T-cell (primary cell): Measurements from ENCODE around the gene TSC1. TPM values are rescaled to one million over a fixed set of nuclear protein-coding genes. Genes with fewer than 3 reads are reported as not detected.

ENCODE experiments used
- ATAC-seq, 4 experiments: fragments of 200-7000 bp in 3 of 4; fragments of 150-1000 bp in 1 of 4; cut with Tn5 transposase; replicated peaks in 1 of 4; 1 replicate in 3 of 4; 2 replicates in 1 of 4; pipeline ENCODE4 v1.10.0; 2021; ENCODE audit warnings: moderate library complexity in 3 of 4, mild to moderate bottlenecking in 2 of 4, moderate number of reproducible peaks in 1 of 4
- CTCF ChIA-PET, 2 donors: fragments of 300-600 bp; sonication (Branson Sonifier 250); formaldehyde crosslinking; loops; one replicate each; lab custom pipeline; 2022; ENCODE audit warnings: antibody characterized with exemption in 2 of 2; lab: Charles Lee
- POLR2A ChIA-PET, 2 donors: fragments of 300-600 bp; sonication (Branson Sonifier 250); formaldehyde crosslinking; loops; one replicate each; lab custom pipeline; 2022; ENCODE audit warnings: antibody characterized with exemption in 2 of 2; lab: Charles Lee
- DNase-seq, 35 experiments: peaks; one replicate each; pipeline versions ENCODE4 v3.0.0 to v3.0.0-alpha.2; 2013 to 2023
- H3K27ac ChIP-seq: one replicate; pipeline ENCODE4 v1.5.1; 2013; ENCODE audit warnings: low read length
- H3K27me3 ChIP-seq, 2 experiments: replicated peaks in 1 of 2; 1 replicate in 1 of 2; 2 replicates in 1 of 2; pipeline versions ENCODE4 v1.6.1 to v1.7.0; 2013; ENCODE audit warnings: low read length in 1 of 2, mixed read lengths in 1 of 2; ENCODE audit not compliant: control insufficient read depth in 2 of 2, insufficient read depth in 2 of 2; ENCODE audit errors: extremely low read depth in 1 of 2
- H3K36me3 ChIP-seq, 2 donors: 1 replicate in 1 of 2; 2 replicates in 1 of 2; pipeline versions ENCODE4 v1.6.1 to v1.7.0; 2013; ENCODE audit warnings: low read length in 1 of 2; ENCODE audit not compliant: control insufficient read depth in 2 of 2, insufficient read depth in 1 of 2; ENCODE audit errors: extremely low read depth in 1 of 2
- H3K4me1 ChIP-seq, 2 experiments: 1 replicate in 1 of 2; 2 replicates in 1 of 2; pipeline versions ENCODE4 v1.6.1 to v1.7.0; 2013; ENCODE audit warnings: low read length in 2 of 2, mixed read lengths in 1 of 2; ENCODE audit not compliant: insufficient read depth in 2 of 2, control insufficient read depth in 1 of 2; ENCODE audit errors: extremely low read depth in 1 of 2
- H3K4me3 ChIP-seq, 2 donors: 1 replicate in 1 of 2; 2 replicates in 1 of 2; pipeline versions ENCODE4 v1.5.1 to v1.7.0; 2013; ENCODE audit warnings: mild to moderate bottlenecking in 2 of 2, low read length in 1 of 2, moderate library complexity in 1 of 2; ENCODE audit not compliant: control insufficient read depth in 1 of 2; ENCODE audit errors: extremely low read depth in 1 of 2
- H3K9me3 ChIP-seq: 2 replicates; pipeline ENCODE4 v1.7.0; 2013
- H3K27ac Mint-ChIP-seq, 2 donors: one replicate each; pipeline ENCODE4 v1.8.0; 2020 to 2021; ENCODE audit warnings: mild to moderate bottlenecking in 2 of 2, mixed read lengths in 2 of 2
- H3K27me3 Mint-ChIP-seq, 2 donors: one replicate each; pipeline ENCODE4 v1.8.0; 2021 to 2022; ENCODE audit warnings: mixed read lengths in 2 of 2
- H3K36me3 Mint-ChIP-seq: one replicate; pipeline ENCODE4 v1.8.0; 2021; ENCODE audit warnings: mixed read lengths
- H3K4me1 Mint-ChIP-seq, 3 donors: one replicate each; pipeline ENCODE4 v1.8.0; 2020 to 2022; ENCODE audit warnings: mixed read lengths in 3 of 3, mild to moderate bottlenecking in 1 of 3
- H3K4me3 Mint-ChIP-seq, 3 donors: one replicate each; pipeline ENCODE4 v1.8.0; 2020 to 2022; ENCODE audit warnings: mild to moderate bottlenecking in 3 of 3, mixed read lengths in 3 of 3, moderate library complexity in 3 of 3
- H3K9me3 Mint-ChIP-seq, 3 donors: one replicate each; pipeline ENCODE4 v1.8.0; 2020 to 2022; ENCODE audit warnings: mixed read lengths in 3 of 3
- WGBS: methylation state at CpG from one replicate; pipeline ENCODE4 v1.1.5; 2013; ENCODE audit warnings: missing lambda C conversion rate; ENCODE audit not compliant: insufficient coverage; 5-methylcytosine and 5-hydroxymethylcytosine counted together
- total RNA-seq, 35 experiments: library from RNA in 6 of 35; stranded (reverse) in 6 of 35; fragments of 120-200 nt in 1 of 35; gene quantifications; one replicate each; pipeline versions ENCODE4 v1.2.1 to v1.2.4 and lab custom pipeline; 2013 to 2026

Gene TSC1
- total RNA-seq, 5 donors from 2014 or later (not counting 1 experiment from before 2014, with no cell fraction given): 56.4 to 70.4 (median 59.8) TPM

DNA sequence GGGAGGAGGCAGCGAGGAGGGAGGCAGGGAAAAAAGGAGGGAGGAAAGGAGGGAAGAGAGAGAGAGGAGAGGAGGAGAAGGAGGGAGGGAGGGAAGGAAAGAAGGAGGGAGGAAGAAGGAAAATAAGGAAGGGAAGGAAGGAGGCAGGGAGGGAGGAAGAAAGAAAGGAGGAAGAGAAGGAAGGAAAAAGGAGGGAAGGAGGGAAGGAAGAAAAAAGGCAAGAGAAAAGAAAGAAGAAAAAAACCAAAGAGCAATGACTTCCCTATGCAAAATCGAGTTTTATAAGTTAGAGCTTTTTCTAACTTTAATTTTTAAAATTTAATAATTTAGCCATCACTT is 33.7 kb upstream of the TSC1 start:
- no peak overlapping the region for H3K4me3 ChIP-seq
- no peak for ATAC-seq
- no peaks in the 10 kb centered on the region for H3K9me3 ChIP-seq
- H3K4me1 ChIP-seq: peaks cover 0 to 10% of the 10 kb centered on the region in 2 experiments
- Mint-ChIP-seq H3K4me3 (peak overlapping the region in 1 of 3 donors; percentile 19), H3K4me1 (peaks cover 9 to 12% (median 10%) of the 10 kb centered on the region in 3 donors), H3K27ac (no peak overlapping the region), H3K36me3 (no peaks in the 10 kb centered on the region), H3K9me3 (no peaks in the 10 kb centered on the region), H3K27me3 (peaks cover 51 to 60% of the 10 kb centered on the region in 2 donors)
- ChIA-PET CTCF (interaction anchor here in 1 of 2 donors (0.8 kb wide), 1 partner anchor 183 kb away, joined by 3 read pairs; no protein-coding TSS in a partner anchor), POLR2A (interaction anchor here in 1 of 2 donors (0.6 kb wide), 1 partner anchor 117 kb away, joined by 3 read pairs; no protein-coding TSS in a partner anchor)
- DNase-seq: no peak
- no peak overlapping the region for H3K27ac ChIP-seq
- H3K27me3 ChIP-seq: peaks cover 2 to 63% of the 10 kb centered on the region in 2 experiments
- 10% methylated on average over 1 of the region's 2 CpGs for WGBS
- no peaks in the 10 kb centered on the region for H3K36me3 ChIP-seq

DNA sequence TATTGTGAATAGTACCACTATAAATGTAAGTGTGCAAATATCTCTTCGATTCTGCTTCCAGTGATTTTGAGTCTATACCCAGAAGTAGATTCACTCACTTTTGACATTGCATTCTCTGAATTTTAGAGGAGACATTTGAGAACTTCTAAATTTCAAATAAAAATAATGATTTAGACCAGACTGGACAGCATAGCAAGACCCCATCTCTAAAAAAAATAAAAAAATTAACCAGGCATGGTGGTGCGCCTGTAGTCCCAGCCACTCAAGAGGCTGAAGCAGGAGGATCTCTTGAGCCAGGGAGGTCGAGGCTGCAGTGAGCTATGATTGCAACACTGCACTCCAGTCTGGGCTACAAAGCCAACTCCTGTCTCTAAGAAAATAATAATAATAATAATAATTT is 32.2 kb upstream of the TSC1 start:
- Histone ChIP-seq H3K4me1 (peaks cover 0 to 13% of the 10 kb centered on the region in 2 experiments), H3K36me3 (no peaks in the 10 kb centered on the region), H3K27ac (no peak overlapping the region), H3K27me3 (peaks cover 2 to 62% of the 10 kb centered on the region in 2 experiments), H3K9me3 (no peaks in the 10 kb centered on the region), H3K4me3 (no peak overlapping the region)
- ChIA-PET CTCF (interaction anchor here in 1 of 2 donors (1.0 kb wide), 1 partner anchor 35 kb away, joined by 3 read pairs; no protein-coding TSS in a partner anchor), POLR2A (no interaction called here)
- Mint-ChIP-seq H3K36me3 (no peaks in the 10 kb centered on the region), H3K9me3 (no peaks in the 10 kb centered on the region), H3K27me3 (peaks cover 40 to 51% of the 10 kb centered on the region in 2 donors), H3K27ac (no peak overlapping the region), H3K4me3 (no peak overlapping the region), H3K4me1 (peaks cover 10 to 17% (median 14%) of the 10 kb centered on the region in 3 donors)
- WGBS: 100% methylated on average over 1 of the region's 3 CpGs
- DNase-seq (no peak), ATAC-seq (no peak)

DNA sequence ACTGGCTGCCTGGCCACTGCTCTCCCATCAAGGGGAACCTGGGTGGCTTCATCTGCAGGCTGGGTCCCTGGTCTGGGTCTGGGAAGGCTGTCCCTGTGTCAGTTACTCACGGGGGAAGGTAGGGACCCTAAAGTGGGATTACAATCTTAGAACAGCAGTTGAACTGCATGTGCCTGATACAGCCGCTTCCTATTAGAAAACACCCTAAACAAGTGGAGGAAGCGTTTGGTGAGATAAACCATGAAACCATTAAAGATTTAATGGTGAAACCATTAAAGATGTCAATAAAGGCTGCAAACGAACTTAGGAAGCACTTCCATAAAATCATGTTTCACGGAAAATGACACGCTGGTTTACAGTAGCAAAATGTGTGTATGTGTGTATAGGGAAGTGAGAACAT is 31.5 kb upstream of the TSC1 start:
- WGBS: 64% methylated on average over 3 of the region's 6 CpGs
- Histone ChIP-seq H3K4me3 (no peak overlapping the region), H3K27ac (no peak overlapping the region), H3K4me1 (peaks cover 0 to 13% of the 10 kb centered on the region in 2 experiments), H3K9me3 (no peaks in the 10 kb centered on the region), H3K27me3 (peaks cover 2 to 60% of the 10 kb centered on the region in 2 experiments), H3K36me3 (no peaks in the 10 kb centered on the region)
- H3K27me3 Mint-ChIP-seq: peaks cover 34 to 49% of the 10 kb centered on the region in 2 donors
- no peak overlapping the region for H3K4me3 Mint-ChIP-seq
- ChIA-PET POLR2A (no interaction called here), CTCF (interaction anchor here in 1 of 2 donors (1.0 kb wide), 1 partner anchor 35 kb away, joined by 3 read pairs; no protein-coding TSS in a partner anchor)
- peaks cover 10 to 17% (median 14%) of the 10 kb centered on the region in 3 donors for H3K4me1 Mint-ChIP-seq
- no peaks in the 10 kb centered on the region for H3K36me3 Mint-ChIP-seq
- H3K27ac Mint-ChIP-seq: no peak overlapping the region
- H3K9me3 Mint-ChIP-seq: no peaks in the 10 kb centered on the region
- ATAC-seq (no peak), DNase-seq (no peak)

DNA sequence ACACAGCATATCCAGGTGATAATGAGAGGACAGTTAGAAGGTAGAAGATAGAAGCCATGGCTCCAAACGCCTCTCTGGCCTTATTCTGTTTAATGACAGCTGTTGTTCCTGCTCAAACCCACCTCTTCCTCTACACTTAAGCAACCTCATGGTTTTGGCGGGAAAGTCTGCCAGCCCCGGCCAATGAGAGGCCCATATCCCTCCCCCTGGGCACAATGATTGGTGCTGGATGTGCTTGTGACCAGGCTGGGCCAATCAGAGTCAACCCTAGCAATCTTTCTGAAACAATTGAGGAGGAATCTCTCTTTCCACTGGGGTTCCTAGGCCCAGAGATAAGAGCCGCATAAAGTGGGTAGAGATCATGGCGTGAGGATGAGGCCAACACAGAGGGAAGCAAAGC is 29.3 kb upstream of the TSC1 start:
- H3K36me3 ChIP-seq: no peaks in the 10 kb centered on the region
- DNase-seq: peak in 2 of 35 experiments; percentile 9 to 14
- H3K4me1 ChIP-seq: peaks cover 0 to 12% of the 10 kb centered on the region in 2 experiments
- no CpG with 5 or more reads among the region's 5 CpGs for WGBS
- CTCF ChIA-PET: interaction anchor here in 1 of 2 donors (0.7 kb wide), 1 partner anchor 39 kb away, joined by 5 read pairs; no protein-coding TSS in a partner anchor
- H3K9me3 ChIP-seq: no peaks in the 10 kb centered on the region
- H3K4me1 Mint-ChIP-seq: peaks cover 9 to 13% (median 12%) of the 10 kb centered on the region in 3 donors
- no peak overlapping the region for H3K4me3 ChIP-seq
- no peak overlapping the region for H3K27ac ChIP-seq
- H3K36me3 Mint-ChIP-seq: no peaks in the 10 kb centered on the region
- peak in 1 of 4 experiments; percentile 63 for ATAC-seq
- POLR2A ChIA-PET: no interaction called here
- peaks cover 18 to 32% of the 10 kb centered on the region in 2 donors for H3K27me3 Mint-ChIP-seq
- no peak overlapping the region for H3K27ac Mint-ChIP-seq
- no peaks in the 10 kb centered on the region for H3K9me3 Mint-ChIP-seq
- no peak overlapping the region for H3K4me3 Mint-ChIP-seq
- peaks cover under 1 to 52% of the 10 kb centered on the region in 2 experiments for H3K27me3 ChIP-seq

DNA sequence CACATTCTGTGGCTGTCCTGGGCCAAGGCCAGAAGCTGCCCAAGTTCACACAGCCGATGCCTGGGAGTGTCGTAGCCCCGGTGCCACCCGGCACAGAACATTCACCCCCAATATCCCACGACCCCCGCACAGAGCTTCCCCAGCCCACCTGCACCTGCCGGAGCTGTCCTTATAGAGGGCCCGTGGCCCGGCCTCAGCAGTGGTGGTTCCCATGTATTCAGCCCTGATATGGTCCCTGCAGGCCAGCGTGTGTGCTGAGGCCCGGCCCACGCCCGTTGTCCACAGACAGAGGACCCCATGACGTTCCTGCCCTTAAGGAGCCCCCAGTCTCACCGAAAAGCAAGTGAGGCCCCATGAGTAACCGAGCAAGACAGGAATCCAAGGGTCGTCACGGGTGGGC is 28.8 kb upstream of the TSC1 start:
- ATAC-seq (no peak), DNase-seq (no peak)
- Mint-ChIP-seq H3K36me3 (no peaks in the 10 kb centered on the region), H3K4me3 (no peak overlapping the region), H3K27me3 (peaks cover 13 to 28% of the 10 kb centered on the region in 2 donors), H3K4me1 (peaks cover 4 to 9% (median 8%) of the 10 kb centered on the region in 3 donors), H3K9me3 (no peaks in the 10 kb centered on the region), H3K27ac (no peak overlapping the region)
- peaks cover 0 to 8% of the 10 kb centered on the region in 2 experiments for H3K4me1 ChIP-seq
- H3K36me3 ChIP-seq: no peaks in the 10 kb centered on the region
- 85% methylated on average over 14 of the region's 18 CpGs for WGBS
- H3K4me3 ChIP-seq: no peak overlapping the region
- no peak overlapping the region for H3K27ac ChIP-seq
- H3K27me3 ChIP-seq: peaks cover 0 to 47% of the 10 kb centered on the region in 2 experiments
- ChIA-PET CTCF (no interaction called here), POLR2A (no interaction called here)
- H3K9me3 ChIP-seq: no peaks in the 10 kb centered on the region

DNA sequence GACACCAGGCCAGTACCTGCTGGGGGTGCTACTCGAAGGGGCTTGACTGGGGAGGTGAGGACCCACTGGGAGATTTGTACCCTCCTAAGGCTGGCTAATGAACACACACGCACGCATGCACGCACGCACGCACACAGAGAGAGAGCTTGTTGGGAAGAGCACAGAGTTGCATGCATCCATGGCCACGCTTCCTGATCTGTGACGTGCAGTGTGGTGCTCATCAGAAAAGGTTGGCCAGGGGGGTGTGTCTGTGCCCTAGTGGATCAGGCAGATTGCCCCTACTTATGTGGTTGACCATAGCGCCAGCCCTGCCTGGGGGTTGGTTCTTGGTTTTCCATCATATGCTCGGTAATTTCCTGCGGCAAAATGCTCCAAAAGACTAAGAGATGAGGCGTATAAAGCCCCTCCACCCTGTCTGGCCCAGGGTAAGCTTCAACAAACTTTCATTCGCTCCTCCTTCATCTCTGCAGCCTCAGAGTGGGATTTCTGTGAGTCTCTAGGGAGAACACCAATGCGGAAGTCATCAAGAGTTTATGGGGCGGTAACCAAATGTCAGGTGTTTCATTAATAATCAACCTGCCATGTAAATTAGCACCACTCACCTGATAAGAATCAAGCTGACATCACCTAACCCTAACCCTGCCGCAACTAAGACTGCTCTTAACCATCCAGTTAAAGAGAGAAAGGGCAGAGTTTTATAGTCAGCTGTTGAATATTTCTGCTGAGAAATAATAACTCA is 26.1 kb upstream of the TSC1 start:
- H3K4me1 Mint-ChIP-seq: peaks cover 0 to 6% (median 5%) of the 10 kb centered on the region in 3 donors
- 91% methylated on average over 10 of the region's 16 CpGs for WGBS

More for the DNA sequence above, 26.1 kb upstream of the TSC1 start:
- Histone ChIP-seq H3K27ac (no peak overlapping the region), H3K4me3 (no peak overlapping the region), H3K27me3 (peaks cover 0 to 35% of the 10 kb centered on the region in 2 experiments), H3K9me3 (no peaks in the 10 kb centered on the region), H3K4me1 (peaks cover 0 to 4% of the 10 kb centered on the region in 2 experiments), H3K36me3 (no peaks in the 10 kb centered on the region)
- ATAC-seq (no peak), DNase-seq (no peak)
- ChIA-PET CTCF (no interaction called here), POLR2A (no interaction called here)
- peaks cover 5 to 20% of the 10 kb centered on the region in 2 donors for H3K27me3 Mint-ChIP-seq
- no peak overlapping the region for H3K27ac Mint-ChIP-seq
- H3K4me3 Mint-ChIP-seq: no peak overlapping the region
- no peaks in the 10 kb centered on the region for H3K9me3 Mint-ChIP-seq
- H3K36me3 Mint-ChIP-seq: no peaks in the 10 kb centered on the region
